ENCODE measurements around the gene DOK5.

The DOK5 gene

DNA sequence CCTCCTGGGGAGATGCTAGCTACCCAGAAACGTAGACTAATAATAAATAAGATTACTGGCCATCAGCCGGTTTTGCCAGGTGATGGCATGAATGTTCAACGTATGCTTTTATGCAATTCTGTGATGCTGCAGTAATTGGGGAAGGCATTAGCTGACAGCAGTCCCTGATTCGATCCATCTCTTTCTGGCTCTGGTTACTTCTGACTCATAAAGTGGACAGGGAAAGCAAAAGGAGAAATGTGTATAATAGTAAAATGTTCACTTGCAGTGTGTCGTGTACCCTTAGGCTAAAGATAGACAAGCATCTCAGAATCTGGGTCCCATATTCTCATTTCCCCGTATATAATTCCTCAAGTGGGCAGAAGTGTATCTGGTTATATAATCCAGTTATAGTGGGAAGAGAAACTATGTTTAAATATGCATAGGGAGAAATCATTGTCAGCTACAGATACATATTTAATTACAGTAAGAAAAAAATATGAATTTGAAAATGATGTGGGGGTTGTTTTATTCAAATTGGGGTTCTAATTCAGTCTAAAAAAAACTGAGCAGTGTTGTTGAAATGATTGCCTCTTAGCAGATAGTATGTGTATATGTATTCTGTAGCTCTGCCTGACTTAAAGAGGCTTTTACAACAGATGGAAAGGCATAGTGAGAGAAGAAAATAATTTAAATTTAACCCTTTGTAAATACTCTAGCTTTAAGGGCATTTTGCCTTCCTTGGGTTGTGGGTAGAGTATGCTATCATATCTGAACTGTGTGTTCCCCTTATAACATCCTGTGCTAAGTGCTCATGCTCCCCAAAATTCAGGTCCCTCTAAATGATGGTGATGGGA lies 40.6 kb downstream of the DOK5 start:
- no peak for DNase-seq

DNA sequence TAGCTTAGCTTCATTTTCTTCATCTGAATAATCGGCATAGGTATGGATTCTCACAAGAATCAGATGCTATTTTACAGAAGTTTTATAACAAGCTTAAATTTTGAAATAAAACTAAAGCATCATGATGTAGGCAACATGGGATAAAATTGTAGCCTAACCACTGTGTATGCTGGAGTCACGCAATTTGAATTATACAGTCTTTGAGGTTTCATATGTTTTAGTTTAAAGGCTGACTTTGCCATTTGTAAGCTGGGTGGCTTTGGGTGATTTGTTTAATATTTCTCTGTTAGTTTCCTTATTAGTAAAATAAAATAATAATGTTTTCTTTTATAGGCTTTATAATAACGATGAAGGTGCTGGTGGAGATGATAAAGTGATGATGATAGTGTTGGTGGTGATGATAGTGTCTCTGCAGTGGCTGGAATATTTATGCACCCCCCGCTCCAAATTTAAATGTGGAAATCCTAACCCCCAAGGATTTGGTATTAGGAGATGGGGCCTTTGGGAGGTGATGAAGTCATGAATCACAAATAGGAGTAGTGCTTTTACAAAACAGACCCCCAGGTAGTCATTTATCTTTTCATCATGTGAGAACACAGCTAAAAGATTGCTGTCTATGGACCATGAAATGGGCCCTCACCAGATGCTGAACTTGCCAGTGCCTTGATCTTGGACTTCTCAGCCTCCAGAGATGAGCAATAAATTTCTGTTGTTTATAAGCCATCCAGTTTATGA lies 42.0 kb downstream of the DOK5 start:
- no peak for DNase-seq

DNA sequence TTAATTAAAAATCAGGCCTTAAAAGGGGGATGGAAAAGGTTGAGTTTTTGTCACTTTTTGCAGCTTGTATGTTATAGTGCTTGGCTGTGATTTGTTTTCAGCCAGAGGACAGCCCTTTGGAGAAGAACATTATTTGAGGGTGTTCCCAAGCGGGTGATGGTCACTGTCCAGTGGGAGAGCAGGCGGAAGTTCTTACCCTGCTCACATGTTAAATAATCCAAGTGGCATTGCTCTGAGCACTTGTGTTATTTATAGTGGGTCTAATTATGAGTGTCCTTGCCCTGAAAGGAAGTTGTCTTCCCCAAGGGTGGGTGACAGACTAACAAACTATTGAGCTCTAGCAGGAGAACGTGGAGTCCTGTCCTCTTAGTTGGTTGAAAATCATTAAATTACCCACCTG lies 49.5 kb downstream of the DOK5 start:
- DNase-seq: no peak

DNA sequence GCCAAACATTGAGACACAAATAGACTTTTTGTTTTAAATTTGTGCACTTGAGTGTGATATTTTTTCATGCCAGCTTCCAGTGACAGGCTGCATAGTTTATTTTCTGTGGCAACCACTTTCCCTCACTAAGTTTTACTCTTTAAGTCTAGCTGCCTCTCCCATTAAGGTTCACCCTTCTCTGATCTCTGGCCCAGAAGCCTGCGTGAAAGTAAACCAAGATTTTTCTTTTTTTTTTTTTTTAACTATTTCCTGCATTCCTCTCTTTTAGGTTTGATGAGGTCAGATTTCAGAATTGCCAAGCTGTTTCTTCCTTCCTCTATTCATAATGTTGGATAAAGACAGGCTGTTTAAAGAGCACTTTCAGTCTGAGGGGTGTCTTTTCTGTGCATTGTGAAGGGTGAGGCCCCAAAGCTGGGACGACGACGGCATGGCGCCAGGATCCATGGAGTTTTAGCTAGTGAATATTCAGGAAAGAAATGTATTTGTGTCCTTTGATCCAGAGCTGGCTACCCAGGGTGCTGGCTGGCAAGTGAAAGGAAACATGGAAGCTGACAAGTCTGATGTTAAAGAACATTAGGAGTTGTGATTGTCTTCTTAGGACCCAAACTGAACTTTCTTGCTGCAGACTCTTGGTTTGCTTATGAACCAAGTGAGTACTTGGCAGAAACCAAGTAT lies 50.7 kb downstream of the DOK5 start:
- no peak for DNase-seq

DNA sequence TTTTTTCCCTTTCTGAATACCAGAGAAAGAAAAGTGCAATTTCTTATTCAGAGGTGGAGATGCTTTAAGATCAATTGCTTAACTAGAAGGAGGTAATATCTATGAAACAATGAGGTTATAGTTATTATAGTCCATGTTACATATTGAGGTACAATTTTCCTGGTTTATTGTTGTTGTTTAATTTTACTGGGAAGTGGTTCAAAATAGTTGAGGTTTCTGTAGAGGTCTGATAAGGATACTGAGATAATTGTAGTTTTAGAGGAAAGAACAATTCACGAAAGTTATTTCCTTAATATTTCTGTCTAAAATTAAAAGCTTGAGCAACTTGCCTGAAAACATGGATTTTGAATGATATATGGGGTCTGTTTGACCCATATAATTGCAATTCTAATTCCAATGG lies 51.4 kb downstream of the DOK5 start:
- no peak for DNase-seq

DNA sequence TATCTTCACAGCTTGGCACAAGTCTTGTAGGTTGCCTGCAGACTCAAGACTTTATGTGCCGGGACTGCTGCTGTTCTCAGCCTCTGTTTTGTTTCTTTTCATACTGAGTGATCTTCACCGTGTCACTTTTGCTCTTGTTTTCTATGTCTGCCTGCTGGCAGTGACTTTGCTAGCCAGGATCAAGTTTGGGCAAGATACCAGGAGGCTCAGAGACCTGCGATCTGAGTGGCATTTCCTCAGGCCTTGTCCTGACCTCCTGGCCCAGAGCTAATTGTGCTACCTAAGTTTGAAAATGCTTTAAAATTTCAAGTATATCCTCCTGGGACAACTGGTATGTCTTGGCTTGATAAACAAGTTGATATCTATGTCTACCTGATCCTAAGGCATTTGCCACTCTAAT lies 57.2 kb downstream of the DOK5 start:
- DNase-seq: no peak

DNA sequence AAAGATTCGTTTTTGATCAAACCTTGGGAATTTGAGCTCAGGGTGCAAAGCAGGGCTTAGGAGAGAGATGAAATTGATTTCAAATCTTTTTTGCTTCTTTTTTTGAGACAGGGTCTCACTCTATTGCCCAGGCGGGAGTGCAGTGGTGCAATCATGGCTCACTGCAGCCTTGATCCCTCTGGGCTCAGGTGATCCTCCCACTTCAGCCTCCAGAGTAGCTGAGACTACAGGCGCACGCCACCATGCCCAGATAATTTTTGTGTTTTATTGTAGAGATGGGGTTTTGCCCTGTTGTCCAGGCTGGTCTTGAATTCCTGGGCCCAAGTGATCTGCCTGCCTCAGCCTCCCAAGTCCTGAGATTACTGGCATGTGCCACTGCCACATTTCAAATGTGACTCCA lies 58.7 kb downstream of the DOK5 start:
- no peak for DNase-seq

DNA sequence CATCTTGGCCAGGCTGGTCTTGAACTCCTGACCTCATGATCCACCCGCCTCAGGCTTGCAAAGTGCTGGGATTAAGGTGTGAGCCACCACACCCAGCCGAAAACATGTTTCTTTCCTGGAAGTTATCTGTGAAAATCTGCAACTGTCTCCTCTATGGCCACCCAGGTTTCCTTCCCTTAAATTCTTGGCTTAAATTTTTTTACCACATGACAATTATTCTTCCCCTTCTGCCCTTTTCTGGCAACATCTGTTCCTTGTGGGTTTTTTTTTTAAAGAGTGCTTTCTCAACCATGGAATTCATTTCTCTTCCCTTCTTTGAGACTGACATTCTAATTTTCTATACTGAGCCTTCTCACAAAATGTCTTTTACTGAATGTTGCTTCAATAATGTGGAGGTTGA lies 59.6 kb downstream of the DOK5 start:
- DNase-seq: no peak

DNA sequence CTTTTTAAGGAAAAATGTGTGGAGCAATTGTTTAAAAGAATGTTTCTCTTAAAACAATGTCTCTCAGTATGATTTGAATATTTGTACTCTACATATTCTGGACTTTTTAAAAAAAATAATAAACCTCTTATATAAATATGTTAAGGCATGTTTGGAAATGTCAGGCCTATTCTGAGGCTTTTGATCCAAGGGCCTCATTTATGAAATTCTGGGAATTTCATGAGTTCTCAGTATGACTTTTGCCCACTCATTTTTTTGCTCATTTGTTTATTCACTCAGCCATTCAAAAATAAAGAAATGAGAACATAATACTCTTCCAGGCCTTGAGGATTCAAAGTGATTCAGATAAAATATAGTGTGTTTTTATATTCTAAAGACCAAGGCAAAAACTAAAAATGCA lies 60.4 kb downstream of the DOK5 start:
- DNase-seq: no peak

DNA sequence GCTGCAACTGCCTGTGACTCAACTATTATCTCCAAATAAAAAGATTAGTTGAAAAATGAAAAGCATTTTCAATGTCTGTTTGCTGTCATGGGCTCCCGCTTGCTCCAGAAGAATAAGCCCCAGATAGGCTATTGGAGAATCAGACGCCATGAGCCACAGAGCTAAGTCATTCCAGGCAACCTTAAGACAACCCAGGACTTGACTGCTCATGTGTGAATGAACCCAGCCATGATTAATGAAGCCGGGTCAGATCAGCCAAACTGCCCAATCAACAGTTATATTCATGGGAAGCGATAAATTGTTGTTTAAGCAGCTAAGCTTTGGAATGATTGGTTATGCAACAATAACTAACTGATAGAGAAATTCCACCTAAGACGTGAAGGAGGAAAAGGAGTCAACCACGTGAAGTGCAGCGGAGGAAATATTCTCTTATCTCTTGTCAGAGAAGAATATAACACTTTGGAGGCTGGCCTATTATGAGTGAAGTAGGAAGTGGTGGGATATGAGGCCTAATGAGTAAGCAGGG lies 64.2 kb downstream of the DOK5 start:
- no peak for DNase-seq

DNA sequence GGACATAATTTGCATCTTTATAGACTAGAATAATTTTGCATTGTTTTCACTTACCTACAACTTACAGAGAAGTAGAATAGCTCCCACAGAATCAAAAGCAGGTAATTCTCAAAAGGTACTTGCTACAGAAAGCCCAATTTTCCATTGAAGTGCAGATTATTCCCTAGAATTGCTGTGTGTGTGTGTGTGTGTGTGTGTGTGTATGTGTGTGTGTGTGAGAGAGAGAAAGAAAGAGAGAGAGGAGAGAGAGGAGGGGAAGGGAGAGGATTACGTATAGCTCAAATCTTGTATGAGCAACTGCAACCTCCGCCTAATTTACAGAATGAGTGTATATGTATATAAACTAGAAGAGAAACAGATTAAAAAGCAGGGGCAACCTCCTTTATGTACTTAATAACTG lies 68.0 kb downstream of the DOK5 start:
- DNase-seq: no peak

DNA sequence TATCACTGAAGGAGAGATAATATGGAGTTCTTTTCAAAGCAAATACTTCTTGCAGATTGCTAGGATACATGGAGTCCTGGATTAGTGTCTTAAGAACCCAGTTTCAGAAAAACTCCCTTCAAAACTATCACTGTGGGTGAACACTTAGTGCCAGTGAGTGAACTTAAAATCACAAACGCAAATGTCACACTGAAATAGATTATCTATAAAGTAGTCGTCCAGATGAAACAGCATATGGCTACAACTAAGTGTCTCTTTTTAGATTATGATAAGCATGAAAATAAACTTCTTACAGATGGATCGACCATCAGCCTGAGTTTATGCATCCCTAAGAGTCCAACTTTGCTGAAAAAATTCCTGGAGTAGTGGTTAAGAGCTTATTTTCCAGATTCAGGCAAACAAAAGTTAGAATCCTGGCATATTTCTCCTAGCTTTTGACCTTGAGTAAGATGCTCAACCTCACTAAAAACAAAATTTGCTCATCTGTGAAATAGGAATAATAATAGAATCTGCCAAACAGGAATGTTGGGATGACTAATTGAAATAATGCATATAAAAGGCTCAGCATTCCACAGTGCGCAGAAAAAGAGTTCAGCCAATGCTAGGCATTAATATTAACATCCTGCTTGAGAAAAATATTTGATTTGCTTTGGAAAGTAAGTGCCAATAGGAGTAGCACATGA lies 70.4 kb downstream of the DOK5 start:
- no peak for DNase-seq

DNA sequence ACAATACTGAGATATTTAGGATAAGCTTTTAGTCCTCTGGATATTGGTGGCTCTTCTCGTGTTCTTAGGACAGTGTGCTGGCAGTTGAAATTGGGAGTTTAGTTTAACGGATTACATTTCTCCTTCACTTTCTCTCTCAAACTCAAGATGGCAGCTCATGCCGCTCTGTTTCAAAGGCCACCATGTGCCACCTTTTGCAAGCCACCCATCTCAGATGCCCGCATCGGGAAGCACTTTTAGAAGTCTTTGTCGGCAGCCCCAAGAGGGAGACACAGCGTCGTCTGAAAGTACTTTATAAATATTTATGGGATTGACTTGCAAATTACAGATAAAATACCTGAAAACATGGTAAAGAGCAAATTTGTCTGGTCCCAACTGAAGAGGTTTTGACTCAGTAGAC lies 73.5 kb downstream of the DOK5 start:
- no peak for DNase-seq

DNA sequence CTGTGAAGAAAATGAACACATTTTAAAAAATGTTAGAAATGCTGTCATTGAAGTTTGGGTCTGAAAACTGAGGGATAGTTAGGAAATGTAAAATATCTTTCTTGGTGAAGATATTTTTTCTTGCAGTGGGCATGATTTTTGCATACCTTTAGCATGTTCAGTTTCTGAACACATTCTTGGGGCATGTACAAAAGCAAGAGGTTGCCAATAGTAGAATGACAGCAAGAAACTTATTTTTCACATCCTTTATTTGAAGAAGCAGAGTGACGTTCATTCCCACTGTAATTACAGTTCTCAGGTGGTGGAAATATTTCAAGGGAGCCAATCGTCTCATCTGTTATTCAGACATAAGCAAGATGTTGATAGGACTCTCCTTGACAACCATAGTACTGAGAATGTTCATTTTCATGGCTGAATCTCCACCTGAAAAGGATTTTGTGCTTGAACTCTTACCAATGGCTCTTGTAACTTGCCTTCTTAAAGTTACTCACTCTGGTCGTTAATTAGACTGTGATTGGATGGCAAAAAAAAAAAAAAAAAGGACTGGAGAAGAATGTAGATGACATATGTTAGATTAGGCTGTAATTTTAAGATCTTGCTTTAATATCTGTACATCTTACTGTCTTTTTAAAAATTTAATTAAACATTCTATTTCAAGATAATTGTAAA lies 74.4 kb downstream of the DOK5 start:
- no peak for DNase-seq

DNA sequence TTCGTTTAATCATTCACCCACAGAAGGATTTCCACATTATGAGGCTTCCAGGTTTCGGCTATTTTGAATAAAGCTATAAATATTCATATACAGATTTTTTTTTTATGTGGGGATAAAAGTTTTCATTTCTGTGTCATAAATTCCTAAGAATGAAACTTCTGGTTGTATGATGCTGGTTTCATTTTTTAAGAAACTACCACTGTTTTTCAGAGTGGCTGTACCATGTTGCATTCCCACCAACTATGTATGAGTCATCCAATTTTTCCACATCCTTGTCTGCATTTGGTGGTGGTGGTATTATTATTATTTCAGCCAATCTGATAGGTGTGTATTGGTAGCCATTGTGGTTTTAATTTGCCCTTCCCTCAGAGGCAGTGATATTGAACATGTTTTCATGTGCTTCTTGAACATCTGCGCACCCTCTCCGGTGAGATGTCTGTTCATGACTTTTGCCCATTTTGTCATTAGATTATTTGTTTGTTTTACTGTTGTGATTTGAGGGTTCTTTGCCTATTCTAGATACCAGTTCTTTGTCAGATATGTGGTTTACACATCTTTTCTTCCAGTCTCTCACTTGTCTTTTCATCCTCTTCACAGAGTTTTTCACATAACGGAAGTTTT lies 75.5 kb downstream of the DOK5 start:
- DNase-seq: no peak

DNA sequence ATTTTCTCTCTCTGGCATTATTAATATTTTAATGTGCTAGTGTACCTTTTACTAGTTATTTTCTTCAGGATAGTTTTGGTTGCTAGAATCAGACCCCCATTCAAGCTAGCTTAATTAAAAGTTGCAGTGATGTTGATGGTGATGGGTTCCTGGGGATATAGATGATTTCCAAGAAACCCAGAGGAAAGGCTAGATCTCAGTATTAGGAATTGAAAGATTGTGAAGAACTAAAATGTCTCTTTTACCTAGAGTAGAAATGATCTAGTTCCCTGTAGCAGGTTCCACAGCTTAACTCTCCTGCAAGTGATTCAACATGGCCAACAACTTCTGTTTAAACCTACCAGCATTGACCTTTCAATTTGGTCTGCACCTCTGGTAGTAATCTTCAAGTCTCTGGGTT lies 78.6 kb downstream of the DOK5 start:
- DNase-seq: no peak

DNA sequence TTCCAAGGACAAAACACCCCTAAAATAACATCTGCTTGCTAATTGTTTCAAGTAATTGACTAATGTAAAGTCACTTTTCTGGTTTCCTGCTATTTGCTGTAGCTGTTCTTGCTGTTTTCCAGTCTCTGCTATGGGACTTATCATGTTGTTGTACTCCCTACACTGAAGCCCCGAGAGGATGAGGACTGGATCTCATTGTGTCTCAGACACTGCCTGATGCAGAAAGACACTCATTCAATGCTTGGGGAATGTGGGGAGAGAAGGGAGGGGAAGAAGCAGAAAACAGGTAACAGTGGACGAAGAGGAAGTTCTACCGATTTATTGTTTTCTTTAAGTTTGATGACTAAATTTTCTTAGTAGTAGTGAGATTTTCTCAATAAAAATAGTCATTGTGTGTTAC lies 79.8 kb downstream of the DOK5 start:
- no peak for DNase-seq

DNA sequence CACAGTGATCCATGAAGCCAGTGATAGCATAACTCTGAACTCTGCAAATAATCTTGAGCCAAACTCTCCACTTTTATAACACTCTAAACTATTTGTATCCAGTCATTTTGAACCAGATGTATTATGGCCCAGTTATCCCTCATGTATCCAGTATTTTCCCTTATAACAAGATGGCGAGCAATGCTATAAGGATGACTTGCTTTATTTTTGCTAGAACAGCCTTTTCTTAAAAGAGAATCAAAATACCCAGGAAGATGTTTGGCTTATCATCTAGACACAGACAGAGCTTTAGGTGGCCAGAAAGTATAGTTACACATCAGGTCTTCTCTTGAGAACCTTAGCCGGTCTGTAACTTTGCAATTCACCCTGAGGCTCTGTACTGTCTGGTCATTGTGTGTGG lies 81.0 kb downstream of the DOK5 start:
- no peak for DNase-seq

DNA sequence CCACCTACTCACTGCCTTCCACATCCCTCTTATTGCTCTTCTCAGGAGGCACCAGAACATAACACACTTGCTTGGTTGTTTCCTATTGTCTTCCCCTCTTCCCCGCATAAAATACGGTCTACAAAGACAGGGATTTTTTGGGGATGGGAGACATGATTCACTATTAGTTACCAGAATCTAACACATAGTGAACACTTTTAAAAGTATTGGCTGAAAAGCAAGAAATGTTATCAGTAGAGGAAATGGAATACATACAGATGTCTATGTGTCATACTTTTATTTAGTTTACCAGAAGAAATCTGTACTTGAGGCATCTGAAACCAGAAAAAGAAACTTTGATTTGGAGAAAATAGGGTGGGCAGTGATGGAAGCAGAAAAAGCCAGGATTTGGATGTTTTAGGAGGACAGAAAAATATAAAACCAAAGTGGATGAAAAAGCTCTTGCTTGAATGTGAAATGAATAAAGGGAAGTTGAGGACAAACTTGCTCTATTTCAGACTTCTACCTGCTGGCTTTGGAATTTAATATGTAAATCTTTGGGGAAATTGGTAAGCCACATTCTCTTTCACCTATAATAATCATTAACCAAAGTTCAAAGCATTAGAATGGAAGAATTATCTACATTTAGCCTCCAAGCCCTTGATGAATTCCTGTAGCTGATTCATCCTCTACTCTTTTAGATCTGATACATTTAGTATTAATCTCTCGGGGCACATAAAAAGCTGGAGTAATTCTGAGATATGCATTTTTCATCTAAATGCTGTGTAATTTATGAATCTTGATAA lies 82.6 kb downstream of the DOK5 start:
- no peak for DNase-seq

DNA sequence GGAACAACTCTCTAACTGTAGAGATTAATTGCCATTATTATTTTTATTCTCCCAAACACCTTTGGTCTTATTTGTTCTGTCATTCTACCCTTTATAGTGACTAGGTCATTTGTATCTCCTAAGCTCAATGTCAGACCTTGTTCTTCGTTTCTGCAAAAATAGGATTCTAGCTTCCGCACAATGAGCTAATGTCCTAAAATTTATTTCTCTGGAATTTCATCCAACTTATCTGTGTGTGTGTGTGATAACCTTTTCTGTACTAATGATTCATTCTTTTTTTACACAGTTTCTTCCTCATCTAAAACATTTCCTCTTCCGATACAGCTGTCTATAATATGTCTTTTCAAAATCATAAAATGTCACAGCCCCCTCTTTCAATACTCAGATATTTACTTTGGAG lies 84.5 kb downstream of the DOK5 start:
- DNase-seq: no peak

DNA sequence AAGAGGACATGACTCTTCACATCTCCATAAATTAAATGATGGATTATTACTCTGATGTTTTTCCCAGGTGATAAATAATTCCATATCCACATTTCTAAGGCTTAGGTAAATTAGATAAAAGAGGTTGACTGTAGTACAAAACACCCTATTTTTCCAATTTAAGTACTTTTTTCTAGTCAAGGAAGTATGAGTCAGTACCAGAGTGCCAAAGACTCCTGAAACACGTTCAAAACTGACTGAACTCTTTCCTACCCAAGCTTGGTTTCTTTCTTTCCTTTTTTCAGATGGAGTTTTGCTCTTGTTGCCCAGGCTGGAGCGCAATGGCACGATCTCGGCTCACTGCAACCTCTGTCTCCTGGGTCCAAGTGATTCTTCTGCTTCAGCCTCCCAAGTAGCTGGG lies 85.0 kb downstream of the DOK5 start:
- DNase-seq: no peak

Data from NCI-H1436 treated with DMSO at 0.1 percent for 48 hours (cell line).